Left cardiac atrium (tissue), 4 donors: ENCODE measurements around the gene TMEM250. TPM values are rescaled to one million over a fixed set of nuclear protein-coding genes. Genes with fewer than 3 reads are reported as not detected.

Source experiments
- ATAC-seq, 2 donors: fragments of 200-7000 bp; cut with Tn5 transposase; one replicate each; pipeline ENCODE4 v1.9.1; 2020; ENCODE audit warnings: mild to moderate bottlenecking in 2 of 2, moderate library complexity in 2 of 2
- DNase-seq: peaks from one replicate; pipeline ENCODE4 v3.0.0-alpha.2; 2020
- intact Hi-C, 2 donors: fragments of 100-400 bp; cut with DNase I; formaldehyde crosslinking; loops; one replicate each; pipeline versions ENCODE4 v1.14.1 to v1.15.1; 2022 to 2023
- total RNA-seq, 2 donors: library from RNA; stranded (reverse); fragmentation: NEBNext Ultra II Directional; extraction: Animal tissue kit (Norgen Biotek cat#: 25700); gene quantifications; one replicate each; pipeline ENCODE4 v1.2.1, GENCODE V29; 2021
- donor health status: DM: no; HTN: yes; CAD: no.
- donor health status: DM: no; HTN: yes; CAD: no; lungs with severe emphysema.
- donor health status: DM: yes; HTN: yes; CAD: no.
- donor health status: Dilated cardiomyopathy.

The TMEM250 gene
- total RNA-seq, 2 donors from 2014 or later, result 21.6 to 23.4 TPM

GRCh38 chr9:136079211-136079915 lies 39.3 kb downstream of the TMEM250 start:
- ATAC-seq (peak; percentile 6 to 47), DNase-seq (peak; percentile 24)
- intact Hi-C loops, result no loop called here

DNA sequence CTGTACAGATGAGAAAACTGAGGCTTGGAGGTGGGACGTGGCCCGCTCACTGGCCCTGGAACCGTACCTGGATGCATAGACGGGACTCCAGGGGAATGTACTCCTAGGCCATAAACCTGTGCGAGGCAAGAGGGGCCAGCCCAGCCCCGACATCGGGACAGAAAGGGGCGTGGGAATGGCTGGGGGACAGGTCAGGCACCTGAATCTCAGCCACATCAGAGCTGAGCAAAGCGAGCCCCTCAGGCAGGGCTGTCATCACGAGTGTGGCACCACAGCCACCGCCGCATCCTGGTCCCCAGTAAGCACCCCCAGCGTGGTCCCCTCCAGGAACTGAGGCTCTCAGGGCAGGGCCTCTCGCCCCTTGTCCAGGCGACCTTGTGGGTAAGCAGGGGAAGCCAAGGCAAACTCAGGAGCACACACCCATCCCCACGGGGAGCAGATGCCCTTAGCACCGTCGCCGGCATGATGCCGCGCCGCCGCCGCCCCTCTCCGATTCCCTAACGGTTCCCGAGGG lies 40.1 kb downstream of the TMEM250 start:
- intact Hi-C loops, result no loop called here
- ATAC-seq (no peak), DNase-seq (no peak)

DNA sequence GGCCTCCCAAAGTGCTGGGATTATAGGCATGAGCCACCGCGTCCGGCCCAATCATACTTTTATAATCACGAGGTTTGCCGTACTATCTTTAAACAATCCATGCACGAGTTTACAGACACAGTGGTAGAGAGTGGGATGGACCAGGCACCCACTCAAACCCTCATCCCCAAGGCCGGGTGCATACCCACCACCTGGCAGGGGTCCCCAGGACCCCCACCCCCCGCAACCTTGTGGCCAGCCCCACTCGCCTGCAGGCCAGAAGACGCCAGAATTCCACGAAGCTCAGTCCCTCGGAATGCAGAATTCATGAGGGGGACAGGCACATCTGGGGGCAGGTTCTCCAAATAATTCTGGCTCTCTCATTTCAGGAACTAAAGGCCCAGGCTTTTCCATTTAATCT lies 40.7 kb downstream of the TMEM250 start:
- ATAC-seq (no peak), DNase-seq (no peak)
- intact Hi-C loops, result no loop called here

DNA sequence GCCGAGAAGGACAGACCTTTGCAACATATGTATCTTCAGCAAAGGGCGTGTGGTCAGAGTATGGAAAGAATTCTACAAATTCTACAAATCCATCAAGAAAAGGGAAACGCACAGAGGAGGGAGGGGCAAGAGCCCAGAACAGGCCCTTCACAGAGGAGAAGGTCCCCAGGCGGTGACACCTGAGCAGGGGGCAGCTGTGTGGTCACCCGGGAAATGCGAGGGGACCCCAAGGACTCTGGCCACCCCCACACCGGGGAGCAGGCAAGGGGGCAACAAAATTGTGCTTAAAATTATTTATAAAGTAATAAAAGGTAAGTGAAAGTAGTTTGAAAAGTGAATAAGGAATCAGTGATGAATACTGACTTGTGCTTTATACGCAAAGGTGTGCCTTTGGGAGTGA lies 41.2 kb downstream of the TMEM250 start:
- intact Hi-C loops, result no loop called here
- ATAC-seq (no peak), DNase-seq (no peak)

- intact Hi-C loops, result no loop called here
- DNase-seq (peak; percentile 17), ATAC-seq (no peak)
Measured at GRCh38 chr9:136075881-136076678, 42.6 kb downstream of the TMEM250 start.

- intact Hi-C loops, result no loop called here
- peak; percentile 16 for DNase-seq
- ATAC-seq, result no peak
Measured at GRCh38 chr9:136075134-136075841, 43.4 kb downstream of the TMEM250 start.

DNA sequence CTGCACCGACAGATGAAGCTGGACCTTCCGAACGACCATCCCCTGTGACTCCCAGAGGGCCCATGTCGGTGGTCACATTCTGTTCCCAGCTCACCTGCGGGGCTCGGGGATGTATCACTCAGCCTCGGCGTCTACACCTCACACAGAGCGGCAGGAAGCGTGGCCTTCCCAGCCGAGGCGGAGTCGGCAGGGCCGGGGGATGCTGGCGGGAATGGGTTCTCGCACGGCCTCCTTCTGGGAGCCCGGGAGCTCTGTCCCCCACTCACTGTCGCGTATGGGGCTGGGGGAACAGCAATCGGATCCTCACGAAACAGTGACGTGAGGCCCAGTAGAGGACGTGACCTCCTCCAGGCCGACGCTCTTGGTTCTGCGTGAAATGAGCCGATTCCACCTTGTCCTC lies 44.0 kb downstream of the TMEM250 start:
- intact Hi-C loops, result no loop called here
- DNase-seq (no peak), ATAC-seq (no peak)

Other genes with a start within 250 kb of the TMEM250 start
- gene CAMSAP1, start 211.3 kb downstream of the TMEM250 start, total RNA-seq, result 10 to 100 TPM; 17.2 to 17.6 TPM
- gene UBAC1, start 157.5 kb downstream of the TMEM250 start, total RNA-seq, result 10 to 100 TPM; 64.9 to 65.7 TPM
- gene NACC2, start 23.6 kb downstream of the TMEM250 start, total RNA-seq, result 10 to 100 TPM; 28.6 to 38.5 TPM
- gene LHX3, start 86.3 kb upstream of the TMEM250 start, total RNA-seq, result not detected
- gene QSOX2, start 126.9 kb upstream of the TMEM250 start, total RNA-seq, result 1 to 10 TPM; 6.5 to 6.6 TPM
- gene CCDC187, start 185.2 kb upstream of the TMEM250 start, total RNA-seq, result not detected
- gene GPSM1, start 208.7 kb upstream of the TMEM250 start, total RNA-seq, result 10 to 100 TPM; 55.6 to 58.6 TPM
- 10 to 100 TPM; 23.2 to 30.6 TPM for gene DNLZ, start 244.9 kb upstream of the TMEM250 start, total RNA-seq